ENCODE data around the gene ELANE. TPM values are rescaled to one million over a fixed set of nuclear protein-coding genes. Genes with fewer than 3 reads are reported as not detected.

ELANE gene
- total and polyA plus RNA-seq, 7 donors = 0.39 to 0.95 (median 0.55) TPM; not detected in 2

DNA sequence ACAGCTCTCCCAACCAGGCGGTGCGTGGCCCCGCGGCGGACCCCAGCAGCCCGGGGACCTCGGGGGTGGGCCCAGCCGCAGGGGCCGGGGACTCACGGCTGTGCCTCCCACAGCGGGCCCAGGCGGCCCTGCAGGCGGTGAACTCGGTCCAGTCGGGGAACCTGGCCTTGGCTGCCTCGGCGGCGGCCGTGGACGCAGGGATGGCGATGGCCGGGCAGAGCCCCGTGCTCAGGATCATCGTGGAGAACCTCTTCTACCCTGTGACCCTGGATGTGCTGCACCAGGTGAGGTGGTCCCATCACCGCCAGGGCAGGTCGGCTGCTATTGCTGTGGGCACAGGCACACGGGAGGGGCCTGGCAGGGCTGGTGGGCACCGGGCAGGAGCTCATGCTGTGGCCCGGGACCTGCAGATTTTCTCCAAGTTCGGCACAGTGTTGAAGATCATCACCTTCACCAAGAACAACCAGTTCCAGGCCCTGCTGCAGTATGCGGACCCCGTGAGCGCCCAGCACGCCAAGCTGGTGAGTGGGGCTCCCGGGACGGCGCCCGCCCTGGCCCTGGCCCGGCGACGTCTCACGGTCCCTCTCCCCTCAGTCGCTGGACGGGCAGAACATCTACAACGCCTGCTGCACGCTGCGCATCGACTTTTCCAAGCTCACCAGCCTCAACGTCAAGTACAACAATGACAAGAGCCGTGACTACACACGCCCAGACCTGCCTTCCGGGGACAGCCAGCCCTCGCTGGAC lies 47.5 kb upstream of the ELANE start:
- intact Hi-C loops (cut with DNase I) = loop anchor here in 1 of 2 donors (5.0 kb wide), 1 partner anchor 232 kb away; the partner anchor contains the start of gene BSG
- Histone ChIP-seq H3K27ac (no peak overlapping the region), H3K9me3 (no peaks in the 10 kb centered on the region), H3K36me3 (ENCODE audit: insufficient read depth in 1 of 2, low read depth in 1 of 2) (peaks cover 17 to 75% of the 10 kb centered on the region in 2 donors), H3K27me3 (ENCODE audit: insufficient read depth in 3 of 3, low read length in 2 of 3) (no peaks in the 10 kb centered on the region), H3K4me3 (no peak overlapping the region), H3K4me1 (peaks cover 43% of the 10 kb centered on the region)
- TF ChIP-seq, protein P1, sequence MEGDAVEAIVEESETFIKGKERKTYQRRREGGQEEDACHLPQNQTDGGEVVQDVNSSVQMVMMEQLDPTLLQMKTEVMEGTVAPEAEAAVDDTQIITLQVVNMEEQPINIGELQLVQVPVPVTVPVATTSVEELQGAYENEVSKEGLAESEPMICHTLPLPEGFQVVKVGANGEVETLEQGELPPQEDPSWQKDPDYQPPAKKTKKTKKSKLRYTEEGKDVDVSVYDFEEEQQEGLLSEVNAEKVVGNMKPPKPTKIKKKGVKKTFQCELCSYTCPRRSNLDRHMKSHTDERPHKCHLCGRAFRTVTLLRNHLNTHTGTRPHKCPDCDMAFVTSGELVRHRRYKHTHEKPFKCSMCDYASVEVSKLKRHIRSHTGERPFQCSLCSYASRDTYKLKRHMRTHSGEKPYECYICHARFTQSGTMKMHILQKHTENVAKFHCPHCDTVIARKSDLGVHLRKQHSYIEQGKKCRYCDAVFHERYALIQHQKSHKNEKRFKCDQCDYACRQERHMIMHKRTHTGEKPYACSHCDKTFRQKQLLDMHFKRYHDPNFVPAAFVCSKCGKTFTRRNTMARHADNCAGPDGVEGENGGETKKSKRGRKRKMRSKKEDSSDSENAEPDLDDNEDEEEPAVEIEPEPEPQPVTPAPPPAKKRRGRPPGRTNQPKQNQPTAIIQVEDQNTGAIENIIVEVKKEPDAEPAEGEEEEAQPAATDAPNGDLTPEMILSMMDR (IDR thresholded peaks at IDR 0.05) = no peak
- no peak for ATAC-seq
- DNase-seq = peak in 1 of 2 donors; percentile 13
- 91 to 92% (median 91%) methylated on average over 53 of the region's 53 CpGs for WGBS, 3 donors

GRCh38 chr19:805166-805551 lies 46.9 kb upstream of the ELANE start:
- Histone ChIP-seq H3K27ac (no peak overlapping the region), H3K4me1 (peaks cover 37% of the 10 kb centered on the region), H3K36me3 (ENCODE audit: insufficient read depth in 1 of 2, low read depth in 1 of 2) (peaks cover 17 to 75% of the 10 kb centered on the region in 2 donors), H3K9me3 (no peaks in the 10 kb centered on the region), H3K4me3 (no peak overlapping the region), H3K27me3 (ENCODE audit: insufficient read depth in 3 of 3, low read length in 2 of 3) (no peaks in the 10 kb centered on the region)
- 86 to 91% (median 88%) methylated on average over 27 to 33 of the region's 33 CpGs for whole genome bisulfite sequencing, 3 donors
- TF ChIP-seq, protein P1 (IDR thresholded peaks at IDR 0.05) = no peak
- DNase-seq = no peak
- intact Hi-C loops (cut with DNase I) = no loop called here
- no peak for ATAC-seq

DNA sequence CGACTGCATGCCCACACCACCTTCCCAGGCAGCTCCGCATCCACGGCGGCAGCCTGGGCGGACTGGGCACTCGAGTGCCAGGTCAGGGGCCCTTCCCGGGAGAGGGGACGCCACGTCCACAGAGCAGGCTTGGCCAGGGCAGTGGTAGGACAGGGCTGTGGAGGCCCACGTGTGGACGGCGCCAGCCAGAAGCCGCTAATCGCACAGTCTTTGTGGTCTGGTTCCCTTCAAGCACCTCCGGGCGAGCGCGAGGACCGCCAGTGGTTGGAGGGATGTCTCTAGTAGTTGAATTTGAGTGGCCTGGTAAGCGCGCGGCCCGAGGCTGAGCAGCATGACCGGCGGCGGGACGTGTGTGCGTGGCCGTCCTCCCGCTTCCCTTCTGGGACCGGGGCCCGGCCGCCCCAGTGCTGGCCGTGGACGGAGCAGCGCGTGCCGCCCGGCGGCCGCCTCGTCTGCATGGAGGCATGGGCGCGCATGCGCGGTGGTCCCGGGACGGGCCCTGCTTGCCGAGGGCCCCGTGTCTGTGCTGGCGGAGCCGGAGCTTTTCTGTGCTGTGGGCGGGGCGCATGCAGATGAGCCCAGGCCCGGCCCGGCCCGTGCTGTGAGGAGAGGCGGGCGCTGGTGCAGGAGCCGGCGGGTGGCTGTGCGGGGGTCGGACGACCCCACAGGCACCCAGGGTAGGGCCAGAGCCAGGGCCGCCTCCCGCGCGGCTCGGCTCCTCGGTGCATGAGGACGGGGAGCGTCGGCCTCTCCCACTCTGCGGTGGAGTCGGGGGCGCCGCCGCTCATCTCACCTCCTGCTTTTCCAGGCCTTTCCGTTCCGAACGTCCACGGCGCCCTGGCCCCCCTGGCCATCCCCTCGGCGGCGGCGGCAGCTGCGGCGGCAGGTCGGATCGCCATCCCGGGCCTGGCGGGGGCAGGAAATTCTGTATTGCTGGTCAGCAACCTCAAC lies 46.2 kb upstream of the ELANE start:
- no peak overlapping the region for H3K4me3 ChIP-seq
- H3K27me3 ChIP-seq (ENCODE audit: insufficient read depth in 3 of 3, low read length in 2 of 3) = no peaks in the 10 kb centered on the region
- 89 to 92% (median 91%) methylated on average over 65 to 93 of the region's 93 CpGs for WGBS, 3 donors
- H3K9me3 ChIP-seq = no peaks in the 10 kb centered on the region
- no peak for ATAC-seq
- DNase-seq = peak in 1 of 2 donors; percentile 13
- H3K4me1 ChIP-seq = peaks cover 30% of the 10 kb centered on the region
- no peak overlapping the region for H3K27ac ChIP-seq
- TF ChIP-seq, protein P1 (IDR thresholded peaks at IDR 0.05) = no peak
- intact Hi-C loops (cut with DNase I) = no loop called here
- H3K36me3 ChIP-seq (ENCODE audit: insufficient read depth in 1 of 2, low read depth in 1 of 2) = peaks cover 22 to 79% of the 10 kb centered on the region in 2 donors

GRCh38 chr19:806815-807421 lies 45.2 kb upstream of the ELANE start:
- H3K36me3 ChIP-seq (ENCODE audit: insufficient read depth in 1 of 2, low read depth in 1 of 2) = peaks cover 24 to 90% of the 10 kb centered on the region in 2 donors
- intact Hi-C loops (cut with DNase I) = no loop called here
- no peaks in the 10 kb centered on the region for H3K27me3 ChIP-seq (ENCODE audit: insufficient read depth in 3 of 3, low read length in 2 of 3)
- H3K9me3 ChIP-seq = no peaks in the 10 kb centered on the region
- ATAC-seq = no peak
- H3K4me1 ChIP-seq = peaks cover 20% of the 10 kb centered on the region
- no peak overlapping the region for H3K27ac ChIP-seq
- TF ChIP-seq, protein P1 (IDR thresholded peaks at IDR 0.05) = no peak
- no peak for DNase-seq
- no peak overlapping the region for H3K4me3 ChIP-seq
- WGBS, 3 donors = 73 to 82% (median 76%) methylated on average over 34 of the region's 34 CpGs

All from psoas muscle (tissue), 8 donors.